HepG2 (cell line): Measurements from ENCODE around the gene SYTL1. TPM values are rescaled to one million over a fixed set of nuclear protein-coding genes. Genes with fewer than 3 reads are reported as not detected.

Experiments used
- ATAD3A ChIP-seq: sonication (generic); formaldehyde crosslinking; IDR thresholded peaks from 2 replicates; pipeline ENCODE4 v1.4.0; 2020; ENCODE audit warnings: missing genetic modification reagents
- KLF13 ChIP-seq: sonication (generic); formaldehyde crosslinking; IDR thresholded peaks from 2 replicates; pipeline ENCODE4 v1.4.0; 2020; ENCODE audit warnings: mild to moderate bottlenecking, missing genetic modification reagents
- KMT2B ChIP-seq: IDR thresholded peaks from 2 replicates; pipeline ENCODE4 v1.6.1; 2016; ENCODE audit warnings: missing genetic modification reagents, missing compliant biosample characterization
- NPAS2 ChIP-seq: sonication (generic); formaldehyde crosslinking; IDR thresholded peaks from 2 replicates; pipeline ENCODE4 v1.8.0; 2022; ENCODE audit warnings: mild to moderate bottlenecking, missing genetic modification reagents, borderline replicate concordance
- NR2F1 ChIP-seq, 2 experiments: fragments of 450-650 bp in 1 of 2; formaldehyde crosslinking in 1 of 2; IDR thresholded peaks; 2 replicates each; pipeline versions ENCODE4 v1.5.0 to v1.6.1; 2016 to 2020; ENCODE audit warnings: mild to moderate bottlenecking in 1 of 2, missing compliant biosample characterization in 1 of 2, missing genetic modification reagents in 1 of 2, moderate library complexity in 1 of 2
- PPARG ChIP-seq: conservative IDR thresholded peaks from 2 replicates; pipeline ENCODE4 v1.6.1; 2016; ENCODE audit warnings: missing biosample characterization, missing genetic modification reagents
- ZC3H13 ChIP-seq: sonication (generic); formaldehyde crosslinking; IDR thresholded peaks from 2 replicates; pipeline ENCODE4 v1.8.1; 2023; ENCODE audit warnings: mild to moderate bottlenecking, missing genetic modification reagents, moderate library complexity
- ZNF136 ChIP-seq: sonication (generic); formaldehyde crosslinking; IDR thresholded peaks from 2 replicates; pipeline ENCODE4 v1.8.1; 2022; ENCODE audit warnings: low read depth, mild to moderate bottlenecking, moderate library complexity, missing genetic modification reagents
- ZNF589 ChIP-seq: sonication (generic); formaldehyde crosslinking; conservative IDR thresholded peaks from 2 replicates; pipeline ENCODE4 v1.8.0; 2022; ENCODE audit warnings: mild to moderate bottlenecking, moderate library complexity, missing genetic modification reagents
- ZNF644 ChIP-seq: IDR thresholded peaks from 2 replicates; pipeline ENCODE4 v1.6.1; 2016; ENCODE audit warnings: low read depth
- polyA plus RNA-seq, 8 experiments: library from polyadenylated mRNA; depleted of rRNA in 3 of 8; stranded (reverse) in 7 of 8; unstranded in 1 of 8; fragments of >200 nt; fragmentation: Illumina TruSeq in 4 of 8; extraction: Trizol in 4 of 8; gene quantifications; 2 replicates each; pipeline versions ENCODE4 v1.2.1 to v1.2.3, GENCODE V29; 2011 to 2016; ENCODE audit warnings: low read depth in 4 of 8, missing spikeins in 1 of 8, mixed read lengths in 1 of 8; ENCODE audit not compliant: insufficient read depth in 1 of 8
- total RNA-seq, 5 experiments: library from RNA; depleted of rRNA; stranded (reverse); fragments of >200 nt; fragmentation: Illumina TruSeq; extraction: Trizol; gene quantifications; 2 replicates each; pipeline ENCODE4 v1.2.3, GENCODE V29; 2016; ENCODE audit warnings: low read depth in 1 of 5
- TF ChIP-seq, protein P1 (sequence below): sonication (generic); formaldehyde crosslinking; IDR thresholded peaks from 2 replicates; pipeline ENCODE4; 2020; ENCODE audit warnings: missing genetic modification reagents, mild to moderate bottlenecking, borderline replicate concordance
- TF ChIP-seq, protein P2 (sequence below): IDR thresholded peaks from 2 replicates; pipeline ENCODE4 v1.6.1; 2016; ENCODE audit warnings: missing biosample characterization, missing genetic modification reagents, low read depth
- TF ChIP-seq, protein P3 (sequence below): sonication (generic); formaldehyde crosslinking; IDR thresholded peaks from 2 replicates; pipeline ENCODE4 v1.4.0; 2020; ENCODE audit warnings: missing genetic modification reagents, borderline replicate concordance
- TF ChIP-seq, protein P4 (sequence below): sonication (generic); formaldehyde crosslinking; IDR thresholded peaks from 2 replicates; pipeline ENCODE4 v1.5.1; 2020; ENCODE audit warnings: missing genetic modification reagents, mild to moderate bottlenecking, borderline replicate concordance
- TF ChIP-seq, protein P5 (sequence below): sonication (generic); formaldehyde crosslinking; IDR thresholded peaks from 2 replicates; pipeline ENCODE4 v1.5.0; 2020; ENCODE audit warnings: missing genetic modification reagents, mild to moderate bottlenecking, borderline replicate concordance

Gene SYTL1
- total and polyA plus RNA-seq, 2 of the 13 experiments (the other 11 are each of a cell fraction or from before 2014, with no cell fraction given): 11.1 to 17.8 TPM

DNA sequence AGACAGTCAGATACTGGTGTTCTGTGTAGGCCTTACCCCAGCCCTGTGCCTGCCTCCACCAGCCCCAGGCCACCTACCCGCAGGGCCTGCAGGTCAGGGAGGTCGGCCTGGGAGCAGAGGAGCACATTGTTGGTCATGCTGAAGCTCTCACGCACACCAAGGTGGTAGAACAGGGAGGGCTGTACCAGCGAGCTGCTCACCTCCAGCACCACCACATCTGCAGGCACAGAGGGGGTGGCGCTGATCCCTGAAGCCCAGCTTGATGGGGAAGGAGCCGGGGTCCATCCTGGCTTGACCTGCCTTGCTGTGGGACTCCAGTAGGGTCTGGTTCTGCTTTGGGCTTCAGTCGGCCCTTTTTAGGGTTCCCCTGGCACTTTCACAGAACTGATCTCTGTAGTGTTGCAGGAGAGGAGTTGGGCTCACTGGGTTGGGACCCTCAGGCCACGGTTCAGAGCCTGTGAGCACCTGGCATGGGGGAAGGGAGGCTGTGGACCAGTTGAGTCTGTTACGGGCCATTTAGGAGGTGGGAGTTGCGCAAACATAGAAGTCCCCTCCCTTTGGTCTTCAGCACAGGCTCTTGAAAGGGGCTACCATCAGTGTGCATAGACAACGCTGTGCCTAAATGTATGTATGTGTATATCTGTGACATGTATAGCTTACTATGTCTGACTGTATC is 23.0 kb downstream of the SYTL1 start (continued):
- TF ChIP-seq, protein P1, sequence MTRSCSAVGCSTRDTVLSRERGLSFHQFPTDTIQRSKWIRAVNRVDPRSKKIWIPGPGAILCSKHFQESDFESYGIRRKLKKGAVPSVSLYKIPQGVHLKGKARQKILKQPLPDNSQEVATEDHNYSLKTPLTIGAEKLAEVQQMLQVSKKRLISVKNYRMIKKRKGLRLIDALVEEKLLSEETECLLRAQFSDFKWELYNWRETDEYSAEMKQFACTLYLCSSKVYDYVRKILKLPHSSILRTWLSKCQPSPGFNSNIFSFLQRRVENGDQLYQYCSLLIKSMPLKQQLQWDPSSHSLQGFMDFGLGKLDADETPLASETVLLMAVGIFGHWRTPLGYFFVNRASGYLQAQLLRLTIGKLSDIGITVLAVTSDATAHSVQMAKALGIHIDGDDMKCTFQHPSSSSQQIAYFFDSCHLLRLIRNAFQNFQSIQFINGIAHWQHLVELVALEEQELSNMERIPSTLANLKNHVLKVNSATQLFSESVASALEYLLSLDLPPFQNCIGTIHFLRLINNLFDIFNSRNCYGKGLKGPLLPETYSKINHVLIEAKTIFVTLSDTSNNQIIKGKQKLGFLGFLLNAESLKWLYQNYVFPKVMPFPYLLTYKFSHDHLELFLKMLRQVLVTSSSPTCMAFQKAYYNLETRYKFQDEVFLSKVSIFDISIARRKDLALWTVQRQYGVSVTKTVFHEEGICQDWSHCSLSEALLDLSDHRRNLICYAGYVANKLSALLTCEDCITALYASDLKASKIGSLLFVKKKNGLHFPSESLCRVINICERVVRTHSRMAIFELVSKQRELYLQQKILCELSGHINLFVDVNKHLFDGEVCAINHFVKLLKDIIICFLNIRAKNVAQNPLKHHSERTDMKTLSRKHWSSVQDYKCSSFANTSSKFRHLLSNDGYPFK (CRISPR knock-in tag): no peak
- TF ChIP-seq, protein P2, sequence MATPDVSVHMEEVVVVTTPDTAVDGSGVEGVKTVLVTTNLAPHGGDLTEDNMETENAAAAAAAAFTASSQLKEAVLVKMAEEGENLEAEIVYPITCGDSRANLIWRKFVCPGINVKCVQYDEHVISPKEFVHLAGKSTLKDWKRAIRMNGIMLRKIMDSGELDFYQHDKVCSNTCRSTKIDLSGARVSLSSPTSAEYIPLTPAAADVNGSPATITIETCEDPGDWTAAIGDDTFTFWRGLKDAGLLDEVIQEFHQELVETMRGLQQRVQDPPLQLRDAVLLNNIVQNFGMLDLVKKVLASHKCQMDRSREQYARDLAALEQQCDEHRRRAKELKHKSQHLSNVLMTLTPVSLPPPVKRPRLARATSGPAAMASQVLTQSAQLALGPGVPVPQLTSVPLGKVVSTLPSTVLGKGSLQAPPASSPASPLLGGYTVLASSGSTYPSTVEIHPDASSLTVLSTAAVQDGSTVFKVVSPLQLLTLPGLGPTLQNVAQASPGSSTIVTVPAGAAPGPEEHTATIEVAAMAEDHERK (CRISPR knock-in tag): no peak
- no peak for TF ChIP-seq ATAD3A (CRISPR knock-in tag)
- TF ChIP-seq, protein P3, sequence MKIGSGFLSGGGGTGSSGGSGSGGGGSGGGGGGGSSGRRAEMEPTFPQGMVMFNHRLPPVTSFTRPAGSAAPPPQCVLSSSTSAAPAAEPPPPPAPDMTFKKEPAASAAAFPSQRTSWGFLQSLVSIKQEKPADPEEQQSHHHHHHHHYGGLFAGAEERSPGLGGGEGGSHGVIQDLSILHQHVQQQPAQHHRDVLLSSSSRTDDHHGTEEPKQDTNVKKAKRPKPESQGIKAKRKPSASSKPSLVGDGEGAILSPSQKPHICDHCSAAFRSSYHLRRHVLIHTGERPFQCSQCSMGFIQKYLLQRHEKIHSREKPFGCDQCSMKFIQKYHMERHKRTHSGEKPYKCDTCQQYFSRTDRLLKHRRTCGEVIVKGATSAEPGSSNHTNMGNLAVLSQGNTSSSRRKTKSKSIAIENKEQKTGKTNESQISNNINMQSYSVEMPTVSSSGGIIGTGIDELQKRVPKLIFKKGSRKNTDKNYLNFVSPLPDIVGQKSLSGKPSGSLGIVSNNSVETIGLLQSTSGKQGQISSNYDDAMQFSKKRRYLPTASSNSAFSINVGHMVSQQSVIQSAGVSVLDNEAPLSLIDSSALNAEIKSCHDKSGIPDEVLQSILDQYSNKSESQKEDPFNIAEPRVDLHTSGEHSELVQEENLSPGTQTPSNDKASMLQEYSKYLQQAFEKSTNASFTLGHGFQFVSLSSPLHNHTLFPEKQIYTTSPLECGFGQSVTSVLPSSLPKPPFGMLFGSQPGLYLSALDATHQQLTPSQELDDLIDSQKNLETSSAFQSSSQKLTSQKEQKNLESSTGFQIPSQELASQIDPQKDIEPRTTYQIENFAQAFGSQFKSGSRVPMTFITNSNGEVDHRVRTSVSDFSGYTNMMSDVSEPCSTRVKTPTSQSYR (CRISPR knock-in tag): peak; percentile 45; the same call in 1 of the 2 replicates
- TF ChIP-seq ZNF644 (CRISPR knock-in tag): no peak
- no peak for TF ChIP-seq KMT2B (CRISPR knock-in tag)
- TF ChIP-seq, protein P4, sequence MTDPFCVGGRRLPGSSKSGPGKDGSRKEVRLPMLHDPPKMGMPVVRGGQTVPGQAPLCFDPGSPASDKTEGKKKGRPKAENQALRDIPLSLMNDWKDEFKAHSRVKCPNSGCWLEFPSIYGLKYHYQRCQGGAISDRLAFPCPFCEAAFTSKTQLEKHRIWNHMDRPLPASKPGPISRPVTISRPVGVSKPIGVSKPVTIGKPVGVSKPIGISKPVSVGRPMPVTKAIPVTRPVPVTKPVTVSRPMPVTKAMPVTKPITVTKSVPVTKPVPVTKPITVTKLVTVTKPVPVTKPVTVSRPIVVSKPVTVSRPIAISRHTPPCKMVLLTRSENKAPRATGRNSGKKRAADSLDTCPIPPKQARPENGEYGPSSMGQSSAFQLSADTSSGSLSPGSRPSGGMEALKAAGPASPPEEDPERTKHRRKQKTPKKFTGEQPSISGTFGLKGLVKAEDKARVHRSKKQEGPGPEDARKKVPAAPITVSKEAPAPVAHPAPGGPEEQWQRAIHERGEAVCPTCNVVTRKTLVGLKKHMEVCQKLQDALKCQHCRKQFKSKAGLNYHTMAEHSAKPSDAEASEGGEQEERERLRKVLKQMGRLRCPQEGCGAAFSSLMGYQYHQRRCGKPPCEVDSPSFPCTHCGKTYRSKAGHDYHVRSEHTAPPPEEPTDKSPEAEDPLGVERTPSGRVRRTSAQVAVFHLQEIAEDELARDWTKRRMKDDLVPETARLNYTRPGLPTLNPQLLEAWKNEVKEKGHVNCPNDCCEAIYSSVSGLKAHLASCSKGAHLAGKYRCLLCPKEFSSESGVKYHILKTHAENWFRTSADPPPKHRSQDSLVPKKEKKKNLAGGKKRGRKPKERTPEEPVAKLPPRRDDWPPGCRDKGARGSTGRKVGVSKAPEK: no peak
- no peak for TF ChIP-seq ZNF589 (CRISPR knock-in tag)
- no peak for TF ChIP-seq KLF13 (CRISPR knock-in tag)
- TF ChIP-seq, protein P5, sequence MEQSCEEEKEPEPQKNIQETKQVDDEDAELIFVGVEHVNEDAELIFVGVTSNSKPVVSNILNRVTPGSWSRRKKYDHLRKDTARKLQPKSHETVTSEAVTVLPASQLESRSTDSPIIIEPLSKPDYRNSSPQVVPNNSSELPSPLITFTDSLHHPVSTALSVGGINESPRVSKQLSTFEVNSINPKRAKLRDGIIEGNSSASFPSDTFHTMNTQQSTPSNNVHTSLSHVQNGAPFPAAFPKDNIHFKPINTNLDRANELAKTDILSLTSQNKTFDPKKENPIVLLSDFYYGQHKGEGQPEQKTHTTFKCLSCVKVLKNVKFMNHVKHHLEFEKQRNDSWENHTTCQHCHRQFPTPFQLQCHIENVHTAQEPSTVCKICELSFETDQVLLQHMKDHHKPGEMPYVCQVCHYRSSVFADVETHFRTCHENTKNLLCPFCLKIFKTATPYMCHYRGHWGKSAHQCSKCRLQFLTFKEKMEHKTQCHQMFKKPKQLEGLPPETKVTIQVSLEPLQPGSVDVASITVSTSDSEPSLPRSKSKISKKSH (CRISPR knock-in tag): no peak
- TF ChIP-seq PPARG (CRISPR knock-in tag): no peak
- no peak for TF ChIP-seq NR2F1 (CRISPR knock-in tag; IDR thresholded peaks at IDR 0.05)
- no peak for TF ChIP-seq ZC3H13 (CRISPR knock-in tag)
- TF ChIP-seq ZNF136 (CRISPR knock-in tag): no peak
- TF ChIP-seq NPAS2 (CRISPR knock-in tag): no peak
